Measurements from ENCODE around the gene SOCS6.

DNA sequence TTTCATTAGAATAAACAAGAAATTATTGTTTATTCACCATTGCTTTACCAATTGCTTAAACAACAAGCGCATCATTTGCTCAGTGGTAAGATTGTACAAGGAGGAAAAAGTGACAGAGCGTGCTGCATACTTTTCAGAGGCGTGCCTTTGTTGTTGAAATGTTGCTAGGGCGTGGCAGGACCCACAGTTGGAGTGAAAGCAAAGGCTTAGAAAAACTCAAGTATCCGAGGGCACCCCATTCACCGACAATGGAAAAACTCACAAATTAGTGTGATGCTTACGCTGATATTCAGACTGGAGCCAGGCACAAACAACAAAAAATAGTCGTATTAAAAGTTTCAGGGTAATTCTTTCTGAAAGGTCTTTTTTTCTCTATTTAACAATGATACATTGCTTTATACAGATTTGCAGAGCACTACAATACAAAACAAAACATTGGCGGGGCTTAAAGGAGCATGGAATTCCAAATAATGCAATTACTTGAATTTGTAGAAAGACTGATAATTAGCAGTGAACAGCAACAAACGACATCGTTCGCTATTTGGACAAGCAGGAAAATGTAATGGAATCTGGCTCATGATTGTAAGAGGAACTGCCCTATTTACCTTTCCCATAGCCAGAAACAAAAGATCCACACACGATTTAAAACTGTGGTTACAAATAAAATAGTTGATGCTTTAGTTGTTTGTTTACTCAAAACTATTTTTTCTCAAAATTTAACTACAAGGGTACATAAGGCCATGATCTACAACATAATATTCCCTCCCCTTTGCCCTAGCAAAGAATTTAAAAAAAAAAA, 45.5 kb upstream of the SOCS6 start:
- TF ChIP-seq POLR2A (IDR thresholded peaks at IDR 0.05) (no peak), CTCF (IDR thresholded peaks at IDR 0.05) (no peak)
